ENCODE data around the gene RCC1. TPM values are rescaled to one million over a fixed set of nuclear protein-coding genes. Genes with fewer than 3 reads are reported as not detected.
"Not testable (repeated sequence)": the region's sequence is repeated elsewhere in the genome, so short reads cannot be mapped to it uniquely, and the experiment has no call there.

The RCC1 gene
- total RNA-seq, 1 donor from 2014 or later = 122 TPM

DNA sequence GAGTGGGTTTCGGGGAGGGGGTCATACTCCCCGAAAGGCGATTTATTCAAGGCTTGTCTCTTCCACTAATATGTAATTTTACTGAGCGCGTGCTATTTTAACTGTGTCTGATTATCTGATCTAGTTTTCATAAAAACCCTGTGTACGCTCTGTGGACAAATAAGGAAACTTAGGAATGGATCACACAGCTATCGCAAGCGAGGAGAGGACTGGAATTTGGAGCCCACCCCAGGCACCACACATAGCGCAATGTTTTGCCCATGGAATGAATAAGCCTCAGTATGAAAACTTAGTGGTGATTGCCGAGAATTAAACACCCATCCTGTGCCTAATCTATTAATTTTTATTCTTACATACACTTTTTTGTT is 76.4 kb downstream of the RCC1 start:
- DNase-seq (ENCODE audit: low read depth) (peak; percentile 42), FAIRE-seq (no peak)
- H3K27me3 ChIP-seq (ENCODE audit: control insufficient read depth, insufficient read depth, low read length) = no peaks in the 10 kb centered on the region
- peaks cover 21% of the 10 kb centered on the region for H3K36me3 ChIP-seq (ENCODE audit: control insufficient read depth, insufficient read depth, low read length)
- TF ChIP-seq, protein P1, sequence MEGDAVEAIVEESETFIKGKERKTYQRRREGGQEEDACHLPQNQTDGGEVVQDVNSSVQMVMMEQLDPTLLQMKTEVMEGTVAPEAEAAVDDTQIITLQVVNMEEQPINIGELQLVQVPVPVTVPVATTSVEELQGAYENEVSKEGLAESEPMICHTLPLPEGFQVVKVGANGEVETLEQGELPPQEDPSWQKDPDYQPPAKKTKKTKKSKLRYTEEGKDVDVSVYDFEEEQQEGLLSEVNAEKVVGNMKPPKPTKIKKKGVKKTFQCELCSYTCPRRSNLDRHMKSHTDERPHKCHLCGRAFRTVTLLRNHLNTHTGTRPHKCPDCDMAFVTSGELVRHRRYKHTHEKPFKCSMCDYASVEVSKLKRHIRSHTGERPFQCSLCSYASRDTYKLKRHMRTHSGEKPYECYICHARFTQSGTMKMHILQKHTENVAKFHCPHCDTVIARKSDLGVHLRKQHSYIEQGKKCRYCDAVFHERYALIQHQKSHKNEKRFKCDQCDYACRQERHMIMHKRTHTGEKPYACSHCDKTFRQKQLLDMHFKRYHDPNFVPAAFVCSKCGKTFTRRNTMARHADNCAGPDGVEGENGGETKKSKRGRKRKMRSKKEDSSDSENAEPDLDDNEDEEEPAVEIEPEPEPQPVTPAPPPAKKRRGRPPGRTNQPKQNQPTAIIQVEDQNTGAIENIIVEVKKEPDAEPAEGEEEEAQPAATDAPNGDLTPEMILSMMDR (IDR thresholded peaks at IDR 0.05; ENCODE audit: insufficient read depth, low read length, severe bottlenecking) = no peak
- peak overlapping the region; percentile 96 for H3K4me3 ChIP-seq (ENCODE audit: low read depth, low read length)

DNA sequence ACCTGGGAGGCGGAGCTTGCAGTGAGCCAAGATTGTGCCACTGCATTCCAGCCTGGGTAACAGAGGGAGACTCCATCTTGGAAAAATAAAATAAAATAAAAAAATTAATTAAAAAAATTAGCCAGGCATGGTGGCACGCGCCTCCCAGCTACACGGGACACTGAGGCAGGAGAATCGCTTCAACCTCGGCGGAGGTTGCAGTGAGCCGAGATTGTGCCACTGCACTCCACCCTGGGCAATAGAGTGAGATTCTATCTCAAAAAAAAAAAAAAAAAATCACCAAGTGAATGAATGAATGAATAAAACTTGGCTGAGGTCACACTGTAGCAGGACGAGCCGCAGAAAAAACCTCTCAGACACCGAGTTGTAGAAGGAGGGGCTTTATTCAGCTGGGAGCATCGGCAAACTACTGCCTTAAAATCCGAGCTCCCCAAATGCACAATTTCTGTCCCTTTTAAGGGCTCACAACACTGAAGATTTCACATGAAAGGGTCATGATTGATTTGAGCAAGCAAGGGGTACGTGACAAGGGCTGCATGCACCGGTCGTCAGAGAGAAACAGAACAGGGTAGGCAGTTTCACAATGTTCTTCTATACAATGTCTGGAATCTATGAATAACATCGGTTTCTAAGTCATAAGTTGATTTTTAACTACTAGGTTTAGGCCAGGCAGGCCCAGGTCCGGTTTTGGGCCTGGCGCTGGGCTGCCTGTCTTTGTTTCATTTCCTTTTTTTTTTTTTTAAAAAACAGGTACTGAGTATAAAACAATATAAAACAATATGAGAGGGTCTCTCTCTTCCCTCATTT is 80.9 kb downstream of the RCC1 start:
- H3K4me3 ChIP-seq (ENCODE audit: low read depth, low read length); H3K36me3 ChIP-seq (ENCODE audit: control insufficient read depth, insufficient read depth, low read length); DNase-seq (ENCODE audit: low read depth); H3K27me3 ChIP-seq (ENCODE audit: control insufficient read depth, insufficient read depth, low read length); FAIRE-seq: not testable (repeated sequence)

Other genes with a start within 250 kb of the RCC1 start
- 24.2 and 36.4 TPM in 2 replicates for gene SESN2, start 246.5 kb upstream of the RCC1 start, total RNA-seq
- gene MED18, start 177.0 kb upstream of the RCC1 start, total RNA-seq = 55.0 and 59.5 TPM in 2 replicates
- 3.2 and 6.7 TPM in 2 replicates for gene PHACTR4, start 136.3 kb upstream of the RCC1 start, total RNA-seq
- 23.2 and 23.3 TPM in 2 replicates for gene TRNAU1AP, start 47.0 kb downstream of the RCC1 start, total RNA-seq
- not detected in 2 replicates for gene RAB42, start 86.2 kb downstream of the RCC1 start, total RNA-seq
- 49.9 and 55.8 TPM in 2 replicates for gene TAF12, start 137.0 kb downstream of the RCC1 start, total RNA-seq
- not detected in 2 replicates for gene RNU11, start 142.6 kb downstream of the RCC1 start, total RNA-seq
- gene GMEB1, start 162.7 kb downstream of the RCC1 start, total RNA-seq = 7.6 and 7.9 TPM in 2 replicates
- gene YTHDF2, start 230.9 kb downstream of the RCC1 start, total RNA-seq = 53.3 and 63.4 TPM in 2 replicates

Data from bronchial epithelial cell (primary cell).